GM12878 (cell line): Measurements from ENCODE around the gene MEIS1. TPM values are rescaled to one million over a fixed set of nuclear protein-coding genes. Genes with fewer than 3 reads are reported as not detected.

Source experiments
- ATAC-seq: fragments of 200-7000 bp; cut with Tn5 transposase; 3 replicates; pipeline ENCODE4 v1.9.1; 2020; ENCODE audit warnings: mild to moderate bottlenecking, moderate library complexity
- BruUV-seq: library from RNA; stranded (reverse); fragments of 400-500 nt; replicated peaks from 2 replicates; lab custom pipeline; 2021; lab: Mats Ljungman, UMichigan
- CTCF ChIA-PET: fragments of 300-600 bp; sonication (Branson Sonifier 250); formaldehyde crosslinking; extraction: SDS; loops from one replicate; lab custom pipeline; 2021; ENCODE audit warnings: inconsistent platforms; lab: Yijun Ruan, JAX
- POLR2A ChIA-PET: fragments of 350-600 bp; formaldehyde crosslinking; extraction: SDS; loops from one replicate; lab custom pipeline; 2021; ENCODE audit warnings: inconsistent platforms; lab: Charles Lee
- RAD21 ChIA-PET: fragments of 300-600 bp; sonication (Branson Sonifier 250); formaldehyde crosslinking; loops from one replicate; lab custom pipeline; 2023; ENCODE audit warnings: antibody characterized with exemption; ENCODE audit not compliant: unreplicated experiment; lab: Charles Lee
- SMC1A ChIA-PET: fragments of 300-600 bp; sonication (Branson Sonifier 250); formaldehyde crosslinking; loops from one replicate; lab custom pipeline; 2023; ENCODE audit not compliant: unreplicated experiment, uncharacterized antibody; lab: Charles Lee
- DNase-seq: peaks from one replicate; pipeline ENCODE4 v3.0.0-alpha.2; 2011; ENCODE audit warnings: low read depth, low spot score
- FAIRE-seq: peaks from 3 replicates; lab custom pipeline; 2011; peaks lifted over from hg19 to GRCh38; lab: Jason Lieb, UNC
- H2AFZ ChIP-seq: 2 replicates; pipeline ENCODE4 v1.6.0; 2011; ENCODE audit warnings: low read depth, low read length, control low read depth; ENCODE audit not compliant: control insufficient read depth
- H3K27ac ChIP-seq: 2 replicates; pipeline ENCODE4 v1.5.1; 2011; ENCODE audit warnings: control low read depth; ENCODE audit not compliant: control insufficient read depth, insufficient read depth
- H3K27me3 ChIP-seq, 2 experiments: replicated peaks in 1 of 2; 2 replicates each; pipeline versions ENCODE4 v1.6.0 to v1.6.1; 2011; ENCODE audit warnings: low read length in 1 of 2; ENCODE audit not compliant: control insufficient read depth in 2 of 2, insufficient read depth in 2 of 2
- H3K36me3 ChIP-seq, 2 experiments: 2 replicates each; pipeline ENCODE4 v1.5.1; 2011; ENCODE audit warnings: low read length in 1 of 2; ENCODE audit not compliant: control insufficient read depth in 2 of 2, insufficient read depth in 2 of 2
- H3K4me1 ChIP-seq: 2 replicates; pipeline ENCODE4 v1.6.1; 2011; ENCODE audit warnings: mild to moderate bottlenecking, low read length, moderate library complexity, mixed read lengths; ENCODE audit not compliant: control insufficient read depth, insufficient read depth
- H3K4me2 ChIP-seq: 2 replicates; pipeline ENCODE4 v1.6.0; 2011; ENCODE audit warnings: control low read depth; ENCODE audit not compliant: control insufficient read depth, insufficient read depth
- H3K4me3 ChIP-seq: fragments of 200-600 bp; sonication (generic); 2 replicates; pipeline ENCODE4 v1.5.1; 2016
- H3K79me2 ChIP-seq: 2 replicates; pipeline ENCODE4 v1.6.0; 2011; ENCODE audit warnings: low read length; ENCODE audit not compliant: control insufficient read depth, insufficient read depth
- H3K9ac ChIP-seq: 2 replicates; pipeline ENCODE4 v1.8.0; 2011; ENCODE audit warnings: low read length, control low read depth, mixed read lengths; ENCODE audit not compliant: control insufficient read depth, insufficient read depth
- H3K9me3 ChIP-seq: replicated peaks from 3 replicates; pipeline ENCODE4 v1.5.1; 2011; ENCODE audit warnings: mild to moderate bottlenecking, low read length; ENCODE audit not compliant: control insufficient read depth, insufficient read depth
- H4K20me1 ChIP-seq: 2 replicates; pipeline ENCODE4 v1.6.0; 2011; ENCODE audit not compliant: control insufficient read depth, insufficient read depth
- JUNB ChIP-seq: IDR thresholded peaks from 2 replicates; pipeline ENCODE4 v1.6.1; 2016; ENCODE audit warnings: antibody characterized with exemption, mild to moderate bottlenecking
- MTA2 ChIP-seq: fragments of 450-650 bp; IDR thresholded peaks from 2 replicates; pipeline ENCODE4 v1.6.1; 2016; ENCODE audit warnings: low read depth, mild to moderate bottlenecking, moderate library complexity
- NRF1 ChIP-seq: conservative IDR thresholded peaks from 2 replicates; pipeline ENCODE4 v1.6.1; 2011; ENCODE audit warnings: mild to moderate bottlenecking, low read depth, low read length, improper control_type of control experiment
- SMC3 ChIP-seq: IDR thresholded peaks from 2 replicates; pipeline ENCODE4 v1.6.1; 2011; ENCODE audit warnings: low read length, improper control_type of control experiment, borderline replicate concordance
- ZNF217 ChIP-seq: fragments of 450-650 bp; IDR thresholded peaks from 2 replicates; pipeline ENCODE4 v1.6.1; 2017; ENCODE audit warnings: antibody characterized with exemption, mild to moderate bottlenecking
- WGBS: methylation state at CpG from one replicate; pipeline ENCODE4 v1.1.6; 2016; ENCODE audit warnings: low lambda C conversion rate; ENCODE audit not compliant: insufficient replicate concordance, insufficient coverage; ENCODE audit errors: missing lambda C conversion rate; 5-methylcytosine and 5-hydroxymethylcytosine counted together
- in situ Hi-C: fragments of 300-500 bp; cut with MboI; formaldehyde crosslinking; loops from 9 replicates; pipeline ENCODE4 v1.14.3; 2018; ENCODE audit warnings: mixed read lengths
- intact Hi-C: fragments of 100-400 bp; cut with micrococcal nuclease; formaldehyde crosslinking; loops from one replicate; pipeline ENCODE4 v1.14.2; 2022; ENCODE audit not compliant: unreplicated experiment
- polyA plus RNA-seq, 11 experiments: library from polyadenylated mRNA; depleted of rRNA in 4 of 11; unstranded in 6 of 11; stranded (reverse) in 5 of 11; fragments of >200 nt; fragmentation: Nextera tagmentation in 4 of 11; fragmentation: Illumina TruSeq in 1 of 11; extraction: Ambion mirVana in 4 of 11; extraction: Trizol in 1 of 11; gene quantifications; 1 replicate in 1 of 11; 2 replicates in 10 of 11; pipeline versions ENCODE4 v1.2.1 to v1.2.3, GENCODE V29; 2011 to 2016; ENCODE audit warnings: inconsistent platforms in 2 of 11, missing spikeins in 2 of 11, low read depth in 1 of 11
- total RNA-seq, 4 experiments: library from RNA; depleted of rRNA in 3 of 4; stranded (reverse); fragments of >200 nt in 3 of 4; fragmentation: Illumina TruSeq in 1 of 4; extraction: Trizol in 1 of 4; gene quantifications; 2 replicates each; pipeline versions ENCODE4 v1.2.1 to v1.2.3, GENCODE V29; 2013 to 2021

Gene MEIS1
- total and polyA plus RNA-seq, 10 of the 15 experiments (the other 5 are each of a cell fraction or from before 2014, with no cell fraction given) = 0.04 to 0.31 (median 0.14) TPM; not detected in 6

- Histone ChIP-seq H2AFZ (no peak overlapping the region), H4K20me1 (no peaks in the 10 kb centered on the region), H3K4me3 (no peak overlapping the region), H3K4me1 (no peaks in the 10 kb centered on the region), H3K79me2 (no peaks in the 10 kb centered on the region), H3K4me2 (no peak overlapping the region), H3K36me3 (no peaks in the 10 kb centered on the region), H3K9ac (no peak overlapping the region), H3K9me3 (no peaks in the 10 kb centered on the region), H3K27me3 (peaks cover 2 to 25% of the 10 kb centered on the region in 2 experiments), H3K27ac (no peak overlapping the region)
- ATAC-seq (no peak), FAIRE-seq (no peak), DNase-seq (no peak)
- CTCF ChIA-PET = no interaction called here
- POLR2A ChIA-PET = no interaction called here
- in situ Hi-C loops (loop anchor here (25.0 kb wide), 2 partner anchors 1397 to 1997 kb away; no protein-coding TSS in a partner anchor), intact Hi-C loops (no loop called here)
- 23% methylated on average over 26 of the region's 36 CpGs for WGBS
- RAD21 ChIA-PET = no interaction called here
- no TSS peak for BruUV-seq
- SMC1A ChIA-PET = interaction anchor here (0.6 to 1.2 kb wide), 2 partner anchors 10 to 37 kb away, joined by 3 to 5 read pairs; no protein-coding TSS in a partner anchor
- no peak for TF ChIP-seq MTA2
These were observed 5.1 kb downstream of the MEIS1 start for GRCh38 chr2:66439812-66440542.

GRCh38 chr2:66440708-66441497 lies 6.0 kb downstream of the MEIS1 start:
- Histone ChIP-seq H3K9me3 (no peaks in the 10 kb centered on the region), H3K9ac (no peak overlapping the region), H3K4me3 (no peak overlapping the region), H3K36me3 (no peaks in the 10 kb centered on the region), H3K4me1 (no peaks in the 10 kb centered on the region), H3K27me3 (peaks cover 2 to 25% of the 10 kb centered on the region in 2 experiments), H3K79me2 (no peaks in the 10 kb centered on the region), H4K20me1 (no peaks in the 10 kb centered on the region), H3K27ac (no peak overlapping the region), H2AFZ (no peak overlapping the region), H3K4me2 (no peak overlapping the region)
- RAD21 ChIA-PET = no interaction called here
- FAIRE-seq = no peak
- in situ Hi-C loops (loop anchor here (25.0 kb wide), 2 partner anchors 1396 to 1996 kb away; no protein-coding TSS in a partner anchor), intact Hi-C loops (no loop called here)
- WGBS = 1% methylated on average over 20 of the region's 20 CpGs
- no peak for TF ChIP-seq ZNF217
- TF ChIP-seq JUNB = no peak
- no peak for TF ChIP-seq NRF1
- no peak for TF ChIP-seq SMC3
- POLR2A ChIA-PET = no interaction called here
- no peak for ATAC-seq
- DNase-seq = no peak
- BruUV-seq = no TSS peak
- CTCF ChIA-PET = no interaction called here
- SMC1A ChIA-PET = interaction anchor here (0.6 to 1.2 kb wide), 2 partner anchors 11 to 38 kb away, joined by 3 to 5 read pairs; no protein-coding TSS in a partner anchor
